Hematopoietic multipotent progenitor cell (in vitro differentiated cells): ENCODE measurements around the gene DPH1. TPM values are rescaled to one million over a fixed set of nuclear protein-coding genes. Genes with fewer than 3 reads are reported as not detected.

Experiments
- DNase-seq, 3 donors: peaks; one replicate each; pipeline ENCODE4 v3.0.0-alpha.2; 2011 to 2015; ENCODE audit warnings: low read depth in 2 of 3, low spot score in 2 of 3
- total RNA-seq: library from RNA; depleted of rRNA; stranded (reverse); fragments of >200 nt; gene quantifications from one replicate; pipeline ENCODE4 v1.2.3, GENCODE V29; 2012

The DPH1 gene
- total RNA-seq, 1 donor = 89.7 TPM

DNA sequence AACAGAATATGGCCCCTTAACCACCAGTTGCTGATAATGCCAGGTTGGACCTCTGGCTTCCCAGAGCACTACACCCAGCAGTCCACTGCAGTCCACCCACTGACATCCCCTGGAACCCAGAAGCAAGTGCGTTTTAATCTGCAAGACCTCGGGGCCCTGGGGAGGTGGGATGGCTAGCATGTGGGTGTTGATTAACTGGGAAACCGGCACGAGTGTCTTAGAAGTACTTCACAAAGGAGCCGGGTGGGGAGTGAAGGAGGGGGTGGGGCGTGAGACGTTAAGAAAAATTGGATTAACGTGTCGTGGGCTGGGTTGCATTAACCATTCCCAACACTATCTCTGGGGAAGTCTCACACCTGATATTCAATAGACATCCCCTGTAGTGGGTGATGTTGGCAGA is 18.9 kb downstream of the DPH1 start:
- DNase-seq = no peak

- DNase-seq = peak; percentile 84 to 86 (median 85)
These were observed 19.7 kb downstream of the DPH1 start for GRCh38 chr17:2049333-2050299.

DNA sequence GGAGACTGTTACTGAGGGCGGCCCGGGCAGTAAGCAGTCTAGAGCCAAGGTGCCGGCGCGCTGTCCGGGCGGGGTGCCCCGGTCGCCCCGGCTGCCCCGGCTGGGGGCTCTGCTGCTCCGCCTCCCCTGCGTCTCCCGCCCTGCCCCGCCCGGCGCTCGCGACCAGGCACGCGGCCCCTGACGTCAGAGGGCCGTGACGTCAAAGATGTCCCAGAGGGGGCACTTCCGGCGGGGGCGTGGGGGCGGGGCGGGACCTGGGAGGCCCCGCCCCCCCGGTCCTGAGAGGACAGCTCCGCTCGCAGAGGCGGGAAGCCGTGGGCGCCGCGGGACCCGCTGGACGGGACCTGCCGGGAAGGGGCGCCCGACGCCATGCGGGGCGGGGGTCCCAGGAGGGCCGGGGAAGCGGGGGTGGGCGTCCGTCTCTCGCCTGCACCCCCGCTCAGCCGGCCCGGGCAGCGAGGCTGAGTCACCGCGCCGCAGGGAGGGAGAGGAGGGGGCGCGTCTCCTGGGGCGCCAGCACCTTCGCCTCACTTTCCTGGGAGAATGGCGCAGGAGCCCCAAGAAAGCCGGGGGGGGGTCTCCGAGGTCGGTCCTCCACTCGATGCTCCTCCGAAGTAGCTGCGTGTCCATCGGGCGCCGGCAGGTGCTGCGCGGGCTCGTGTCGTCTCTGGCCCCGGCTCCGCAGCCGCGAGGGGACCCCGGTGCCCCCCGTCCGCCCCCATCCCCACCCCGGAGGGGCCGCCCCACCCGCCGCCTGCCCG is 20.5 kb downstream of the DPH1 start:
- peak; percentile 69 to 76 (median 76) for DNase-seq

DNA sequence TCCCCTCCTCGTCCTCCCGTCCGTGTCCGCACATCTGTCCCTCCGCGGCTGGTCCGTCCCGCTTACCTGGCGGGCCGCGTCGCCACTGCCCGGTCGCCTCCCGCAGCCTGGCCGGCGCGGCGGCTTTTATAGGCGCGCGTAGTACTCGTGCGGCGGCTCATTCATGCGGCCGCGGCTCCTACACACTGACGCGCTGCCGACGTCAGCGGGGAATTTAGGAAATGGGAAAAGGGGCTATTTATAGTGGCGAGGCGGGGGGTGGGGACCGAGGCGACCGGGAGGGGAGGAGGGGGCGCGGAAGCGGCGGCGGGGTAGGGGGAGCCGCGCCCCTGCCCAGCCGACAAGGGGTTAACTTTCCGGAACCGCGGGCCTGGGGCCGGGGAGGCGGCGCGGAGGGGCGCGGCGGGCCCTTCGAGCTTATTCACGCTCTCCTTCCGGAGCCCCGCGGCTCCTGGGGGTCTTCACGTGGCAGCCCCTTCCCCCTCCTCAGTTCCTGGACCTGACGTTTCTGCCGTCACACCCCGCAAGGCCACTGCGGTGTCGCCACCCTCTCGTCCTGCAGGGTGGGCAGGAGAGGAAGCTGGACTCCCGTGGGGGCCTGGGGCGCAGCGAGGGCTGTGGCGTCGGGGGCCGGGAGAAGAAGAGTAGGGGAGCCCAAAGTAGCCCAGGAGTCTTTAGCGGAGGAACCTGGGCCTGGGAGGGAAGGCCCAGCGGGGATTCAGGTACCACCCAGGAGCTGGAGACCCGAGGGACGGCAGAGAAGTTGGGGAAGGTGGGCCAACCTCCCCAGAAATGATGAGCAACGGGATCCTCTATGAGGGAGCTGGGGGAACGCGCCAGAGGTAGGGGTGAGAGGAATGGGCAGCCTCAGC is 21.3 kb downstream of the DPH1 start:
- no peak for DNase-seq

DNA sequence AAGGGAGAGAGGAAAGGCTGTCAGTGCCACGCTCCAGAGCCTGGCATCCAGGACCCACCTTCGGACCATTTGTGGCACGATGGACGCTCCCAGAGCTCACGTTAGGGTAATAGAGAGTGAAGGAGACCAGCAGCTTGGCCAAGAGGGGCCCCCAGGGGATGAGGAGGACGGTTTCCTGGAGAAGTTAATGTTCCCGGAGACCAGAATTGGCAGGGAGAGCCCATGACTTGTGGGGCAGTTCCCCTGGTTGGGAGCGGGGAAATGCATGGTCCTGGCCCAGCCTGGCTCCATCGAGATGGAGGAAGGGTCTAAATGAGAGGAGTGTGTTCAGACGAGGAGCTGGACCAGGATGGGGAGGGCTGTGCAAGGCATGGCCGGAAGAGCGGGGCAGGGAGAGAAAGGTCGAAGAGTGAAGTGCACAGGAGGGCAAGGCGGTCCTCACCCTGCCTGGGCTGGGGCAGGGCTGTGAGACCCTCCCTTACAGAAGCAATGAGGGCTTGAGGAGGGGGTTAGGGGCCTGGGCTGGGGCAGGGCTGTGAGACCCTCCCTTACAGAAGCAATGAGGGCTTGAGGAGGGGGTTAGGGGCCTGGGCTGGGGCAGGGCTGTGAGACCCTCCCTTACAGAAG is 22.1 kb downstream of the DPH1 start:
- DNase-seq = no peak

DNA sequence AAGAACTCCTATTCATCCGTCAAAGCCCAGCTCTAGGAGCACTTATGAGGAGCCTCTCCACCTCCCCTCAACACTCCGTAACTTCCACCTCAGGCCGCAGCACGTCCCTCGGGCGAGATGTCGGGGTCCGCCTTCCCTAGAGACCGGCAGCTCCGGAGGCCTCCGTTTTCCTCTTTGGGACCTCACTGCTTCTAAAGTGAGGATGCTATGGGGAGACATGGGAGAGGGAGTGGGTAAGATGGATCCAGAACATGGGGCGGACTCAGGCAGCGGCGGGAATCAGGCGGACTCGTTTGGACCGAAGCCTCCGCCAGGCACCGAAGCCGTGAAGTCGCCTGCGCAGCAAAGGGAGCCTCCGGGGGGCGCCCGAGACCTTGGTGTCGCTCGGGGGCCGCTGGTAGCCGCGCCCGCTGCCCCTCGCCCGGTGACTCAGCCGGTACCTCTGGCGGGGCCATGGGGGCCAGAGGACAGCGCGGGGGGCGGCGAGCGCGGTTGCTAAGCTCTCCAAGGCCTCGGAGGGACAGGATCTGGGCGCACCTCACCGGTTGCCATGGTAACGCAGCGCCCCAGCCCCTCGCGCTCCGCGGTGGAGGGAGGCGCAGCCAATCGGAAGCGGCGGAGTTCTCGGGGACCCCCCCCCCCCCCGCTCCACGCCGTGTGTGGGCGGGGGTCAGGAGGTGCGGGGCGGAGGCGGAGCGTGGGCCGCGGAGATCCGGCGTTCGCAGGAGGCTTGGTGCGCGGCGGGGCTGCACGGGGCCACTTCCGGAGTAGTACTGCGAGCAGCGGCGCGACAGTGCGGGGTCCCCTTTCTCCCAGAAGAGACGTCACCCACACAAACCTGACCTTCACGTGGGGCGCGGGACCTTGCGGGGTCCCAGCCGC is 23.7 kb downstream of the DPH1 start:
- DNase-seq = peak; percentile 72 to 86 (median 81)

DNA sequence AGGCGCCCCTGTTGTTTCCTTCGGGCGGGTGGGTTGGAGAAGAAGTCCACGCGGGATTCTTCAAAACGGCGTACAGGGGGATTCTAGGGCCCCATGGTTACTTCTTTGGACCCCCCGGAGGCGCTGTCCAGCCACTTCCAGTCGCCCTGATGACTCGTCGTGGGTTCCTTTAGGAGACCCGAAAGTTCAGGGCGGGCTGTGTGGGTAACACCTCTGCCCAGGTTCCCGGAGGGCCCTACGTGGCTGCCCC is 24.2 kb downstream of the DPH1 start:
- no peak for DNase-seq

DNA sequence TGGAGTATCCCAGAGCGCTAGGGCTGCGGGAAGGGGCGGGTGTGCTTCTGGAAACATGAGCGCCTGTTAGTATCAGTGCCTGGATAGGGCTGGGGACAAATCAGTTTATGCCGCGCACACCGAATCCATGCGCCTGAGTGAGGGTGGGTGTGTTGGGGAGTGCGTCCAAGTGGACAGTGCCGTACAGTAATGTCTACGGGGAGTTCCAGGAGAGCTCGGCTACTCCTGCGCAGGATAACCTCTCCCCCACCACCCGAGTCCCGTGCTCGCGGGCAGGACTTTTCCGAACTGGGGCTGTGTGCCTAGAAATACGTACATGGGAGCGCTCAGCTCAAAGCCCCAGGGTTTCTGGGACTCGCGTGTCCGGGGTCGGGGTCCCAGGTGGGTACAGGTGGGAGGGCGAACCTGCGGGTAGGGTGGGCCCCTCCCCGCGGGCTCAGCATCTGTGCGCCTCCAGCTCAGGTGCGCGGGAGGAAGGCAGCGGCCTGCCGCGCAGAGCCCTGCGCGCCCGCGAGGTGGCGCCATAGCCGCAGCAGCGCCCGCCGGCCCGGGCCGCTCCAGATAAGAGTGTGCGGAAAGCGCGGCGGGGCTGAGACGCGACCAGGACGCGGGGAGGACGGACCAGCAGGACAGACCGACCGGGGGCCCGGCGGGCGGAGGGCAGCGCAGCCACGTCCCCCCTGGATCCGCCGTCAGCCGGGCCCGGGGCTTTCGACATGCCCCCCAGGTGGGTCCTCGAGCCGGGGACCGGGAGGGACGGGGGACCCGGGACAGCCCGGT is 24.7 kb downstream of the DPH1 start, which contains the start of gene HIC1:
HIC1 (plus strand) TSS at position 592 of the 780 bp plus-strand sequence. CDS start 1,588 bp downstream, outside the sequence.
- peak; percentile 56 to 73 (median 72) for DNase-seq

- DNase-seq = no peak
These were observed 25.6 kb downstream of the DPH1 start for GRCh38 chr17:2055292-2056205.

GRCh38 chr17:2056206-2057174 is 26.5 kb downstream of the DPH1 start:
- peak; percentile 41 to 62 (median 42) for DNase-seq

DNA sequence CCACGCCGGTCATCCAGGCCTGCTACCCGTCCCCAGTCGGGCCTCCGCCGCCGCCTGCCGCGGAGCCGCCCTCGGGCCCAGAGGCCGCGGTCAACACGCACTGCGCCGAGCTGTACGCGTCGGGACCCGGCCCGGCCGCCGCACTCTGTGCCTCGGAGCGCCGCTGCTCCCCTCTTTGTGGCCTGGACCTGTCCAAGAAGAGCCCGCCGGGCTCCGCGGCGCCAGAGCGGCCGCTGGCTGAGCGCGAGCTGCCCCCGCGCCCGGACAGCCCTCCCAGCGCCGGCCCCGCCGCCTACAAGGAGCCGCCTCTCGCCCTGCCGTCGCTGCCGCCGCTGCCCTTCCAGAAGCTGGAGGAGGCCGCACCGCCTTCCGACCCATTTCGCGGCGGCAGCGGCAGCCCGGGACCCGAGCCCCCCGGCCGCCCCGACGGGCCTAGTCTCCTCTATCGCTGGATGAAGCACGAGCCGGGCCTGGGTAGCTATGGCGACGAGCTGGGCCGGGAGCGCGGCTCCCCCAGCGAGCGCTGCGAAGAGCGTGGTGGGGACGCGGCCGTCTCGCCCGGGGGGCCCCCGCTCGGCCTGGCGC is 27.3 kb downstream of the DPH1 start:
- no peak for DNase-seq

DNA sequence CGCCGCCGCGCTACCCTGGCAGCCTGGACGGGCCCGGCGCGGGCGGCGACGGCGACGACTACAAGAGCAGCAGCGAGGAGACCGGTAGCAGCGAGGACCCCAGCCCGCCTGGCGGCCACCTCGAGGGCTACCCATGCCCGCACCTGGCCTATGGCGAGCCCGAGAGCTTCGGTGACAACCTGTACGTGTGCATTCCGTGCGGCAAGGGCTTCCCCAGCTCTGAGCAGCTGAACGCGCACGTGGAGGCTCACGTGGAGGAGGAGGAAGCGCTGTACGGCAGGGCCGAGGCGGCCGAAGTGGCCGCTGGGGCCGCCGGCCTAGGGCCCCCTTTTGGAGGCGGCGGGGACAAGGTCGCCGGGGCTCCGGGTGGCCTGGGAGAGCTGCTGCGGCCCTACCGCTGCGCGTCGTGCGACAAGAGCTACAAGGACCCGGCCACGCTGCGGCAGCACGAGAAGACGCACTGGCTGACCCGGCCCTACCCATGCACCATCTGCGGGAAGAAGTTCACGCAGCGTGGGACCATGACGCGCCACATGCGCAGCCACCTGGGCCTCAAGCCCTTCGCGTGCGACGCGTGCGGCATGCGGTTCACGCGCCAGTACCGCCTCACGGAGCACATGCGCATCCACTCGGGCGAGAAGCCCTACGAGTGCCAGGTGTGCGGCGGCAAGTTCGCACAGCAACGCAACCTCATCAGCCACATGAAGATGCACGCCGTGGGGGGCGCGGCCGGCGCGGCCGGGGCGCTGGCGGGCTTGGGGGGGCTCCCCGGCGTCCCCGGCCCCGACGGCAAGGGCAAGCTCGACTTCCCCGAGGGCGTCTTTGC is 28.0 kb downstream of the DPH1 start:
- no peak for DNase-seq

- peak in 2 of 3 donors; percentile 81 to 86 for DNase-seq
These were observed 28.9 kb downstream of the DPH1 start for GRCh38 chr17:2058586-2059546.
